GM19455 (cell line): ENCODE measurements around the gene MYL9.
"Not testable (repeated sequence)": the region's sequence is repeated elsewhere in the genome, so short reads cannot be mapped to it uniquely, and the experiment has no call there.

Source experiments
- ATAC-seq: cut with Tn5 transposase; IDR thresholded peaks from one replicate; pipeline ENCODE4 v1.9.1; 2021; ENCODE audit not compliant: unreplicated experiment

The MYL9 gene

DNA sequence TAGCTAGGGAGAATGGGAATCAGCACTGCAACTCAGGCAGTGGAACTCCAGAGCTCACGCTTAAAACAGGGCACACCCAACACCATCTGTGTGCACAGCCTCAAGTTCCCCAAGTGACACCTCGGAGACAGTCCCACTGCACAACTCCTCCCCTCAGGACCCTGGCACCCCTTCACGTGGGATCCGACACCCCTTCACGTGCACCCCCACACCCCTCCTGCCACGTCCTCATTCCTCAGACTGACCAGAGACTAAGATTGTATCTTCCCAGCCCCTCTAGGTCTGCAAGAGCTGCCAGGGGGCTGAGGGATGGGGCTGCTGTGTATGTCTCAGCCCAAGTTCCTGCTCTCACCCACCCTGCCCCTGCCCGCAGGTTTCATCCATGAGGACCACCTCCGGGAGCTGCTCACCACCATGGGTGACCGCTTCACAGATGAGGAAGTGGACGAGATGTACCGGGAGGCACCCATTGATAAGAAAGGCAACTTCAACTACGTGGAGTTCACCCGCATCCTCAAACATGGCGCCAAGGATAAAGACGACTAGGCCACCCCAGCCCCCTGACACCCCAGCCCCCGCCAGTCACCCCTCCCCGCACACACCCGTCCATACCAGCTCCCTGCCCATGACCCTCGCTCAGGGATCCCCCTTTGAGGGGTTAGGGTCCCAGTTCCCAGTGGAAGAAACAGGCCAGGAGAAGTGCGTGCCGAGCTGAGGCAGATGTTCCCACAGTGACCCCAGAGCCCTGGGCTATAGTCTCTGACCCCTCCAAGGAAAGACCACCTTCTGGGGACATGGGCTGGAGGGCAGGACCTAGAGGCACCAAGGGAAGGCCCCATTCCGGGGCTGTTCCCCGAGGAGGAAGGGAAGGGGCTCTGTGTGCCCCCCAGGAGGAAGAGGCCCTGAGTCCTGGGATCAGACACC lies 7.6 kb downstream of the MYL9 start:
- ATAC-seq: no peak

GRCh38 chr20:36549628-36549941 lies 8.3 kb downstream of the MYL9 start:
- no peak for ATAC-seq

DNA sequence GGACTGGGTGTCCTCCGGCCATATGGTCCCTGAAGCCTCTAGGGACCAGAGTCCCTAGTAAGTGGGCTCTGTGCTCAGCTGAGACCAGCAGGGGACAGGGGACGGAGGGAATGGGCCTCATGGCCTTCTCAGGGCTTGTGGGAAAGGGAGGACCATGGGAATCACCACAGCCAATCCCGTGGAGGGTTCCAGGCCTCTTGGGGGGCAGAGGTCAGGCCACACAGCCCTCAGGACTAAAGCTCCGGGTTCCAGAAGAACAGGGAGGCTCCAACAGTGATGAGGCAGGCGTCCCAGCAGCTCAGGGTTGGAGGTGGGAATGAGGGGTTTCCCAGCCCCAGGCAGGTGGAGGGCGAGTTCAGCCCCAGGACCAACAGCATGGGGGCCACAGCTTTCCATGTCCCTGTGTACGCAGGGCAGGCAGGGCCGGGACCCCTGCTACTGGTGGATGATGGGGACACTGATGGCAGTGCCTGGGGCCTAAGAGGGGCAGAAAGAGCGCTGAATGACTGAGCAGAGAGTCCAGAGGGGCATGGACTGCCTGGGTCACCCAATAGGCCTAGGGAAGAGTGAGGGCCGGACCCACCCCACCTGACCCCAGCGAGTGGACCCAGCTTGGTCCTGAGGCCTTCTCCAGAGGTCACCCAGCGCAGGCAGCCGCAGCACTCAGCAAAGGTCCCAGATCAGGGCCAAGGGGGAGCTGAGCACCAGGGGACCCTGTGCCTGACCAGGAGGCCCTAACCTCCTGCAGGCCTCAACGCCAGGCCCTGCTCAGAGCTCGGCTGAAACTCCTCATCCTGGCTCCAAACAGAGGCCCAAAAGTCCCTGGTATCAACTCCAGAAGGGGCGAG lies 8.8 kb downstream of the MYL9 start:
- no peak for ATAC-seq

DNA sequence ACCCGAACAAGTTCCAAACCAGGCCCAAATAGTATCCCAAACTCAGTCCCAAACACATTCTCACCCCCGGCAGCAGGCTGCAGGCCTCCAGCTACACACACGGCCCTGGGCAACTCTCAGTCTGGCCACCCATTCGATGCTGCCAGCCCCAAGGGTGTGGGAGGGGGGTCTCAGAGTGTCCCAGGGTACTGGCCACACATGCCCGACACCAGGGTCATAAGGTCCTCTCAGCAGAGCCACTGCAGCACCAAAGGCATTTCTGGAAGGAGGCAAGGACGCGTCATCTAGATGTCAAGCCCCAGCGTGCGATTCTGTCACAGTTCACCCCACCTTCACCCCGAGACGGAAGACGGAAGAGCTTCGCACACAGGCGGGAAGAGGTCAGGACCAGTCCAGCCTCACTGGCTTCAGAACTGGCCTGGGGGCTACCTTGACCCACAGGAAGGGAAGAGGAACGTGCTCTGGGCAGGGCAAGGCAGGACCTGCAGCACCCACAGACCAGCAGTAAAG lies 9.5 kb downstream of the MYL9 start:
- no peak for ATAC-seq

DNA sequence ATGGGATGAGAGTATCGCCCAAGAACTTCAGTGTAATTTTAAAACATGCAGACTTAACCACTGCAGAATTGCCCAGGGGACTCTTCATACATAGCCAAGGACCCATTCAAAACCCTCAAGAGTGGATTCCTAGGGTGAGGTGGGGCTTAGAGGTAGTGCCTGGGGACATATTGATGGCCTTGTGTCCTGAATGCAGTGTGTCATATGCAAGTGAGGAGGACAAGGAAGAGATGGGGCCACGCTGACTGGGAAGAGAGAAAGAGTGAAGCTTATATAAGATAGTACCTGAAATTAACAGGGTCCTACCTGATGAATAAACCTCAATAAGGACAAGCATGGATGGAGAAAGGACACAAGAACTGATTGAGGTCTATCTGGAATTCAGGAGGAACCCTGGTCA lies 13.9 kb downstream of the MYL9 start:
- ATAC-seq: no peak

GRCh38 chr20:36562724-36563123 lies 21.4 kb downstream of the MYL9 start:
- ATAC-seq: no peak

GRCh38 chr20:36563374-36563773 lies 22.1 kb downstream of the MYL9 start:
- no peak for ATAC-seq

GRCh38 chr20:36564078-36564725 lies 22.9 kb downstream of the MYL9 start:
- ATAC-seq: not testable (repeated sequence)

GRCh38 chr20:36564726-36565121 lies 23.4 kb downstream of the MYL9 start:
- not testable (repeated sequence) for ATAC-seq

GRCh38 chr20:36565520-36565919 lies 24.2 kb downstream of the MYL9 start:
- no peak for ATAC-seq

DNA sequence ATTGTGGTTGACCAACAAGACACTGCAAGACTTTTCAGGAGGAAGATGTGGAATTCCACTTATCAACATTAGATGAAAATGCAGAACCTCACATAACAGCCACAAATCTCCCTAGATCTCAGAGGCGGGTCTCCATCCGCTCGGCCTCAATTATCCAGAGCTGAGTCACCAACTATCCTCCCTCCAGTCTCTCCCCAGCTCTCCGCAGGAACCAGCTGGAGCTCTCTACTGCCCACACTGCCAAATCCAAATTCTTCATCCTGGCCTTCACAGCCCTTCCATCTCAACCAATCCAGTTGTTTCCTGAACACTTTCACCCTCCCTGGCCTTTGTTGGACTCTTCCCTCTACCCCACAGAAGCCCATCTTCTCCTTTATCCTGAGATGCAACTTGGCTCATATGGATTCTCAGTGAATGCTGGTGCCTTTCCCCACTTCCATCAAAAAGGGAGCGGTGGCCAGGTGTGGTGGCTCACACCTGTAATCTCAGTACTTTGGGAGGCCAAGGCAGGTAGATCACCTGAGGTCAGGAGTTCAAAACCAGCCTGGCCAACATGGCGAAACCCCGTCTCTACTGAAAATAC lies 28.6 kb downstream of the MYL9 start:
- no peak for ATAC-seq

GRCh38 chr20:36571564-36572504 lies 30.5 kb downstream of the MYL9 start:
- no peak for ATAC-seq

GRCh38 chr20:36572701-36573102 lies 31.4 kb downstream of the MYL9 start:
- ATAC-seq: no peak

DNA sequence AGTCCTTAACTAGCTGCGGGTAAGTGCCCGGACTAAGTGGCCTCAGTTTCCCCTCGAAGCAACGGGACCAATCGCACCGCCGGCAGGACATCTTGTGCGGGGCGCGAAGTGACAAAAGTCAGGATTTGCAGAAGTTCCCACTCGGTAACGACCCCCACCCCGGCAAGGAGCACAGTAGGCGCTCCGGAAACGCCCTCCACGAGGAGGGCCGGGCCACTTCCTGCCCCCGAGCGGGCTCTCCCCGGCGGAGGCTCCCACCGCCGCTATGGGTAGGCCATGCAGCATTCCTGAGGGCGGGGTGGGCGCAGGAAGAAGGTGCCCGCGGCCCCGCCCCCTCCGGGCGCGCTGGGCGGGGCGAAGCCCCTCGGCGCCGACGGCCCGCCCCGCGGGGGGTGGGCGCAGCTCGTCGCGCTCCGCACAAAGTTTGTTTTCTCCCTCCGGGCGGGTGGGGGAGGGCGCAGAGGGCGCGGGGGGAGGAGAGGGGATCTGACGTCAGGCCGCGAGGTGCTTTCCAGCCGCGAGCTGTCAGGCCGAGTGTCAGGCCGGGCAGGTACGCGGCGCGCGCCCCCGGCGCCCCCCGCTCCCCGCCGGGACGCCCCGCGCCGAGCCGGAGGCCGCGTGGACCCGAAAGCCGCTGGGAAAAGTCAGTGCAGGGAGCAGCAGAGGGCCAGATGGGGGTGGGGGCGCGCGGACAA lies 31.9 kb downstream of the MYL9 start, which contains the start of gene TGIF2:
Gene TGIF2, plus strand, starts transcription at position 495 of the 695 bp plus-strand sequence. CDS start 5,178 bp downstream, outside the sequence.
- peak; percentile 66 for ATAC-seq

- no peak for ATAC-seq
These were observed 32.6 kb downstream of the MYL9 start for GRCh38 chr20:36573798-36574365.

- ATAC-seq: no peak
These were observed 33.2 kb downstream of the MYL9 start for GRCh38 chr20:36574366-36575135.

GRCh38 chr20:36576081-36576445 lies 34.7 kb downstream of the MYL9 start:
- ATAC-seq: no peak
